Measurements from ENCODE around the gene PTPRC. TPM values are rescaled to one million over a fixed set of nuclear protein-coding genes. Genes with fewer than 3 reads are reported as not detected.

Gene PTPRC
- total RNA-seq, 6 experiments from 2014 or later: 5.1 to 55.7 (median 13.2) TPM

DNA sequence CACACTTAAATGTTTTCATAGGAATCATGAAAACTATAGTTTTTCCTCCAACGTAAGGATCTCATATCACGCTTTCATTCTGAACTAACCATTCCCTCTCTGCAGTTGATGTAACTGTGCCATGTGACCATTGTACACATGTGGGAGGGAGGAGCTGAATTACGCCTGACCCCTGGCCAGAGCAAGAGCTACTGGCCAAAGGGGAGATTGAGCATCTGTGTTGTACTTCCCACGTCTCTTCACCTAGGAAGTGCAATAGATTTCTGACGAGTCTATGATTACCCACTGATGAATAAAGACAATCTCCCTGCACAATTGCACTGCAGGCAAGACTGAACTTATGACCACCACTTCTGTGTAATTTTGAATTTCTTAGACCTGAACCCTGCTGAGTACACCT lies 24.0 kb downstream of the PTPRC start:
- Histone ChIP-seq H3K4me3 (no peak overlapping the region), H3K27me3 (no peaks in the 10 kb centered on the region), H3K9me3 (no peaks in the 10 kb centered on the region), H3K4me1 (no peaks in the 10 kb centered on the region), H3K27ac (no peak overlapping the region), H3K36me3 (no peaks in the 10 kb centered on the region)
- TF ChIP-seq CTCF (IDR thresholded peaks at IDR 0.05) (no peak), POLR2A (IDR thresholded peaks at IDR 0.05) (no peak)
- 51% methylated on average over 5 of the region's 5 CpGs for WGBS (ENCODE audit: insufficient coverage, low coverage, low lambda C conversion rate, missing lambda C conversion rate)
- intact Hi-C loops (cut with DNase I): no loop called here
- ATAC-seq (peak in 1 of 4 donors; percentile 24), DNase-seq (no peak)

DNA sequence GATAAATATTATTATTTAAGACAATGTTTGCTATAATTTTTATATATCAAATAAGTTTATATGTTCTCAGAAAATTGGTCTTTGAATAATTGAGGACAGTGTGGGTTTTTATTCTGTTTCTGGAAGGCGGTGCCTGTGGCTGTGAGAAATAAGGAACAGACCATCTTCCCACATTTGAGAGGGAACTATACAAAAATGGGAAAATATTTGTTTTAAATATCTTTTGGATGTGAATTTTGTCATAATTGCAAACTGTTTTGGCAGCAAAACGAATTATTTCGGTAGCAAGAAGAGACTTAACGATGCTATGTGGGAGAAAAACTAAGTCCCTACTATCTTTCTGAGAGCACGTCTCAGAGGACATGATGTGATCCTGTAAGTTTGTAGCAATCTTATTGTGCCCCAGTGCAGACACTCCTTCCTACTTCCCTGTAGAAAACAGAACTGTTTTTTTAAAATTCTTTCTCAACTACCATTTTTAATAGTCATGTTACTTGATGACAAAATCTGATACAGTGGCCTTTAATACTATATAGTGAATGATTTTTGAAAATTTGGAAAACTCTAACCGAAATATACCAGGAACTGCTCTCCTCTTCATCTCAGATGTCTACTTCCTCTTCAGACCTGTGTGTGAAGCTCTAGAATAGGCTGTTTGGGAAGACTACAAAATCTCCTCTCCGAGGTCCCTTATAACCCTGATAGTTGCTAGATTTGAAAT lies 25.4 kb downstream of the PTPRC start:
- WGBS (ENCODE audit: insufficient coverage, low coverage, low lambda C conversion rate, missing lambda C conversion rate): 37% methylated on average over 7 of the region's 7 CpGs
- TF ChIP-seq POLR2A (IDR thresholded peaks at IDR 0.05): no peak
- TF ChIP-seq CTCF (IDR thresholded peaks at IDR 0.05): no peak
- H3K36me3 ChIP-seq: no peaks in the 10 kb centered on the region
- DNase-seq (no peak), ATAC-seq (peak; percentile 42 to 66 (median 58))
- peak overlapping the region in 2 of 3 donors; percentile 11 to 38 for H3K27ac ChIP-seq
- H3K4me1 ChIP-seq: no peaks in the 10 kb centered on the region
- no peaks in the 10 kb centered on the region for H3K27me3 ChIP-seq
- H3K9me3 ChIP-seq: no peaks in the 10 kb centered on the region
- no peak overlapping the region for H3K4me3 ChIP-seq
- intact Hi-C loops (cut with DNase I): no loop called here

GRCh38 chr1:198667186-198667585 lies 28.3 kb downstream of the PTPRC start:
- Histone ChIP-seq H3K36me3 (no peaks in the 10 kb centered on the region), H3K4me3 (no peak overlapping the region), H3K4me1 (no peaks in the 10 kb centered on the region), H3K9me3 (no peaks in the 10 kb centered on the region), H3K27me3 (no peaks in the 10 kb centered on the region), H3K27ac (no peak overlapping the region)
- ATAC-seq: no peak
- DNase-seq: no peak
- TF ChIP-seq POLR2A (IDR thresholded peaks at IDR 0.05) (no peak), CTCF (IDR thresholded peaks at IDR 0.05) (no peak)
- intact Hi-C loops (cut with DNase I): no loop called here

- no peak overlapping the region for H3K27ac ChIP-seq
- no peaks in the 10 kb centered on the region for H3K4me1 ChIP-seq
- no peaks in the 10 kb centered on the region for H3K36me3 ChIP-seq
- ATAC-seq (no peak), DNase-seq (no peak)
- H3K27me3 ChIP-seq: no peaks in the 10 kb centered on the region
- intact Hi-C loops (cut with DNase I): no loop called here
- no peak overlapping the region for H3K4me3 ChIP-seq
- no peaks in the 10 kb centered on the region for H3K9me3 ChIP-seq
- TF ChIP-seq CTCF (IDR thresholded peaks at IDR 0.05) (no peak), POLR2A (IDR thresholded peaks at IDR 0.05) (no peak)
Measured at GRCh38 chr1:198667807-198668206, 29.0 kb downstream of the PTPRC start.
